Tongue (tissue), 2 donors: ENCODE results near the gene PARD3. TPM values are rescaled to one million over a fixed set of nuclear protein-coding genes. Genes with fewer than 3 reads are reported as not detected.
"Not testable (repeated sequence)": the region's sequence is repeated elsewhere in the genome, so short reads cannot be mapped to it uniquely, and the experiment has no call there.

Experiments used
- DNase-seq: peaks from one replicate; pipeline ENCODE4 v3.0.0-alpha.2; 2015
- total RNA-seq: library from RNA; depleted of rRNA; stranded (reverse); fragments of >200 nt; gene quantifications from one replicate; pipeline ENCODE4 v1.2.3, GENCODE V29; 2014

PARD3 gene
- total RNA-seq, 1 donor from 2014 or later, result 129 TPM

DNA sequence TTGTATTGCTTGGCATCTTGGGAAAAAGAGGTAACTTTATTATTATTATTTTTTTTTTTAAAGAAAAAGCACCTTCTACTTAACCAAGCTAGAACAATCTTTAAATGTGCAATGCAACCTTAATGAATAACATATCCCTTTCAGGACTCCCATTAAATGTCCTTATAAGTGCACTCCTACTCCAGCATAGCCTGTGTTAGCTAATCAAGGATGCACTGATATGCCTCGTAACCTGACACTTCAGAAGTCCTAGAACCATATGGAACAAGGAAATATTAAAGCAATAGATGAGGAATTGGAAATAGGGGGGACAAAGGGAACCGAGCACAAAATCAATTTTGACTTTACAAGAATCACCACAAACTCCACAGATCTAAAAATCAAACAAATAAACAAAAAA, 522.4 kb downstream of the PARD3 start:
- DNase-seq, result no peak

- DNase-seq, result no peak
Measured at GRCh38 chr10:34292194-34292565, 522.9 kb downstream of the PARD3 start.

DNA sequence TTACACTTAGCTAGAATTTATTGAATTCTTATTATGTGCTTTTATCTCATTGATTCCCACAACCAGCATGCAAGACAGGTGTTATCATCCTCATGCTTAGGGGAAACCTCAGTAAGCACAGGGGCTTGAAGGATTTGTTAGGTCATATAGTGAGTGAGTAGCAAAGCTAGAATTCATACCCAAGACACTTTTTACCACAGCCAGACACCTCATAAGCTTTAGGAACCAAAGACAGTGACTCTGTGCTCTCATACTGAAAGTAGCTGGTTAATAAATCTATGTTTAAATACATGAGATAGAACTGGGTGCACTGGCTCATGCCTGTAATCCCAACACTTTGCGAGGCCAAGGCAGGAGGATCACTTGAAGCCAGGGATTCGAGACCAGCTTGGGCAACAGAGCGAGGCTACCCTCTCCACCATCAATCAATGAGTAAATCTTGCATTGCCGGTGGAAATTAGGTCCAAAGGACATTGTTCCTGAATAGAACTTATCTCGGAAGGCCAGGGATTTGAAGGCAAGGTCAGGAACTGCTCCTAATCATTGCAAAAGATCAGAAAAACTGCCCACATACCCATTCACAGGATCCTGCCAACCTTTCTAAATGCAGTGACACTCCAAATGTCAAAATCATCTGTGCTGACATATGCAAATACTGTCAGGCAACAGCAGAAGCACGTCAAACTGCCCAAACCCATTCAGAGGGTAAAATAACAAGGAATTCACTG, 523.5 kb downstream of the PARD3 start:
- DNase-seq, result no peak

DNA sequence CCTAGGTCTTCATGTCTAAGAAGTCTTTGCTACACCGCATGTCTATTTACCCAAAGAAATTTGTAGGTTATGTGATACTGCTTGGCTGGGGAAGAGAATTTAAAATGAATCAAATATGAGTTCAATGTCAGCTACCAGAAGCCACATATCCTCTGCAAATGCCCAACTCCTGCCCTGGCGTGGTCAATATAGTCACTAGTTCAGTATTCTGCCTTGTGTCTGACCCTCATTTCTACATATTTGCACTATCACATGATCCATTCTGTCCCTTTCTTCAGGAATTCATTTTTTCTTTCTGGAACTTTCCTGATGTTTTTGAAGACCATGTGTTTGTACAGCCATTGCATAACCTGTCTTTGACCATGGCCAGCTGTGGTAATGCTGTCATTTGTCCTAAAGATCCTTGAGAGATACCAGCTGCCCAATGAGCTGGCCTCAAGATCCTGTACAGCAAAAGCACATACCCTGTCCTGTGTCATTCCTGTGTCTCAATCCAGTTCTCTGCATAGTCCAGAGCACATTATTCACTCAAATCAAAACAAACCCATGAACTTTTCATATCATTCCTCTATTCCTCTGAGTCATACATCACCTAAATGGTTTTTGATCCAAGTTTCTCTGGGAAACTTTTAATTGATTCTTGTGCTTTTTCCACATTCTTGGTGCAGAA, 524.5 kb downstream of the PARD3 start:
- DNase-seq, result peak; percentile 11

DNA sequence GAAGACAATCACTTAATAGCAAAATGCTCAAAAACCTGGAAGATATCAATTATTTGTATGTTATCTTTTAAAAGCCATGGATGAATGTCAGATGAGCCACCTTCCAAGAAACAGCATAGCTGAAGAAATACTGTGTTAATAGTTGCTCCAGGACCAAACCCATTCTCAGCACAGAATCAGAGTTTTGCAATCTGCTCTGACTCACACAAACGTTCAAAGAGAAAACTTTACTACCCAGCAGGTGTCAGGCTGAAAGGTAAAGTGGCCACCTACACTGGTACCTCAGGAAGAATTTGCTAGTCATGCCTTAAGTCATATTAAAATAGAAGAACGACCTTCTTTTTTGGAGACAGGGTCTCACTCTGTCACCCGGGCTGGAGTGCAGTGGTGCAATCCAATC, 526.5 kb downstream of the PARD3 start:
- DNase-seq, result no peak

- DNase-seq, result no peak
Measured at GRCh38 chr10:34286136-34286739, 528.9 kb downstream of the PARD3 start.

DNA sequence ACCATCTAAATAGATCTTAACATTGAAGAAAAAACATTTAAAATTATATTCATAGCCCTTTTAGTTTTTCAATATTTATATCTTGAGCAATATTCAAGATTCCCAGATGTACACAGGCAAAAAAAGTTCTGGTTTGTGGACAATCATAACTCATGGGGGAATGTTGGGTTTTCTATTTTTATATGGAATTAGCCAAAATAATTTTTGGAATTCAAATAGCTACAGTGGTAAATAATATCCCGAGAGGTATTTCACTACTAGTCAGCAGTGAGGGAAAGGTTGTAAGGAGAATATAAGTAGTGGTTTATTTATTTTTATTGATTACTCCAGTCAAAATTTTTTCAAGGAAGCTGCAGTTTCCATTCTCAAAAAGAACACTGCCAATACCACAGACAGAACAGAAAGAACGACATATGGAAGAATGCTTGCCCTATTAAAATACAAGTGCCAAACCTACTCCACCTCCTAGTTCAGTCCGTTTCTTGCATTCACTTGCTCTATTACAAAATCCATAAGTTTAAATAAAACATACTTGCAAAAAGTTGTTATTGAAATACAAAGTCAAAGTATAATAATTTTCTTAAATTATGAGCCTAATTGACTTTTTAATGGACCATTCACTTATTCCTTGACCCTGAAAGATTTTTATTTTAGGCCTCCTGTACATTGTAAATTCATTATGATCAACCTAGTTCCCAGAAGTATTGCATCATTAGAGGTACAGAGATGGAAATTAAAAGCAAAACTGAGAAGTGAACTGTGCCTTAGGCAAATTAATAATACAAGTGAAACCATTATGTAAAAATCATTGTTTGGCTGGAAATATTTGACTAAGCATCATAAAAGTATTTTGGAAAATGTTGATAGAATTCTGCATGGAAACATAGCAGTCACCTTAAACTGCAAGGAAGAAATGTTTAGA, 533.2 kb downstream of the PARD3 start:
- DNase-seq, result no peak

DNA sequence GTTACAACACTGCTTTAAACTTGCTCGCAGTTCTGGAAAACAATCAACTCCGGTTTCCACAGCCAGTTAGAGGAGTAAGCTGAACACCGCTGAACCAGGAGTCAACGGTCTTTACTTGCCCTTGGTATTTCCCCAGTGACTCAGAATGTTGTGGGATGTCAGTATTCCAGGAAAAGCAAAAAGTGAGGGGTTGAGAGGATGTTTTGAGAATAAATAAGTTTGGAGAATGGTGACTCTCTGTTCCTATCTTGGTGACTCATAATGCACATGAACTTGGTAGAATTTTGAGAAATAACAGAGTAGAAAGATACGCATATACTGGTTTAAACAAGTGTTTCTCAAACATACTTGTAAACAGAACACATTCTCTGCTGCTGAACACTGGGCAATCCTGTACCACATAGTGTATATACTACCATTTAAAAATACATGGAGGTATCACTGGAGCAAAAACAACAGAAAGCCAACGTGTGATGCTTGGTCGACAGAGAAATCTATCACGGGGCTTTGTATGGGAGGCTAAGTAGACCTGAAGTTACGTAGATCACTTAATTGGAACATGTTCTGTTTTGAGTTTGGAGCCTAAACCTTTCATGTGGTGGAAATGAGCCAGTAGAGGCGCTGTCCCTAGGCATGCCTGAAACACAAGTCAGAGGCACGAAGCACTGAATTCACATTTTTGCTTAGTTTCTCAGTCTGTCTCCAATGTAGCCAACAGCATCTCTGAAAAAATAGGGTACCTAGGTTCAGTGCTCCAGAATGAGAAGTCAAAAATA, 534.3 kb downstream of the PARD3 start:
- DNase-seq, result peak; percentile 16

- no peak for DNase-seq
Measured at GRCh38 chr10:34275626-34276130, 539.4 kb downstream of the PARD3 start.

GRCh38 chr10:34274906-34275305, 540.2 kb downstream of the PARD3 start:
- DNase-seq, result no peak

DNA sequence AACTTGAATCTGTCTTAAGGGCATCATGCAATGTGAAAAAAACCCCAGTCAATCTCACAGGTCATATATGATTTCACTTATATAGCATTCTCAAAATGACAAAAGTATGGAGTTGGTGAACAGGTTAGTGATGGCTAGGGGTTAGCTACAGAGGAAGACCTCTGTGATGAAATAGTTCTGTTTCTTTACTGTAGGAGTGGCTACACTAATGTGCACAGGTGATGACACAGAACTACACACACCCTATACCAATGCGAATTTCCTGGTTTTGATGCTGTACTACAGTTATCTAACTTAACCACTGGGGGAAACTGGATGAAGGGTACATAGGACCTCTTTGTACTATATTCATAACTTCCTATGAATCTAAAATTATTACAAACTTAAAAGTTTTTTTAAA, 541.8 kb downstream of the PARD3 start:
- DNase-seq, result no peak

GRCh38 chr10:34272316-34272715, 542.8 kb downstream of the PARD3 start:
- DNase-seq, result no peak

DNA sequence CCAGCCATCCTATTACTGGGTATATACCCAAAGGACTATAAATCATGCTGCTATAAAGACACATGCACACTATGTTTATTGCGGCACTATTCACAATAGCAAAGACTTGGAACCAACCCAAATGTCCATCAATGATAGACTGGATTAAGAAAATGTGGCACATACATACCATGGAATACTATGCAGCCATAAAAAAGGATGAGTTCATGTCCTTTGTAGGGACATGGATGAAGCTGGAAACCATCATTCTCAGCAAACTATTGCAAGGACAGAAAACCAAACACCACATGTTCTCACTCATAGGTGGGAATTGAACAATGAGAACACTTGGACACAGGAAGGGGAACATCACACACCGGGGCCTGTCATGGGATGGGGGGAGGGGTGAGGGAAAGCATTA, 546.7 kb downstream of the PARD3 start:
- DNase-seq, result not testable (repeated sequence)

- no peak for DNase-seq
Measured at GRCh38 chr10:34262985-34263384, 552.1 kb downstream of the PARD3 start.

GRCh38 chr10:34260904-34261303, 554.2 kb downstream of the PARD3 start:
- DNase-seq, result no peak

GRCh38 chr10:34256216-34256615, 558.9 kb downstream of the PARD3 start:
- DNase-seq, result no peak

DNA sequence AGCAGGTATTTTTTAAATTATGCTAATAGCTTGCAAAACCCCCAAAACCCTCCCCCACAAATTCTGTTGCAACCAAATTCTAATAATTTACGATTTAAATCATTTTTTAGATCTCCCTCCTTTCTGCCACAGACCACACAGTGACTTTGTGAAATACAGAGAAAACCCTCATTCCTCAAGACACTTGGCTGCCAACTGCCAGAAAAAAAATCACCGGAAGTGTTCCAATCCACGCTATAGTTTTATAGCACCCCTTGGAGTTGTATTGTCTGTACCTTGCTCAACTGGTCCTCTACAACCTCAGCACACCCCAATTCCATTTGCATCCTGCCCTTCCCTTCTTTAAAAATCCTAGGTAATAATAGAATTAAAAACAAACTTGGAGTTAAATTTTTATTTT, 560.1 kb downstream of the PARD3 start:
- DNase-seq, result no peak

DNA sequence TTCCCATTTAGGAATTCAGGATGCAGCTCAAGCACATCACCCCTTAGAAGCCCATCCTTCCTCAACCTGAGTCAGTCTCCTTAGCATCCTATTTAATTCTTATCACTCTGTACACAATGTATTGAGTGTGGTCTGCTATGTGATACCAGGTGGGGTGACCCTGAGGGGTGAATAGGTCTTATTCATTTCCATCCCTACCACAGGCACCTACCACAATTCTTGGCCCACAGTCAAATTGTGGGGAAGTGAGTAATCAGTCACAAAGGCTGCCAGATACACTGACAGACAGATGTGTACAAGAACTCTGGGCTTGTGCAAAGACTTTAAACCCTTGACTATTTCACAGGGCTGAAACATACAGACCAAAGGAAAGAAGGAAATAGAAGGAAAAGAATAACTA, 560.5 kb downstream of the PARD3 start:
- no peak for DNase-seq

GRCh38 chr10:34252111-34252510, 563.0 kb downstream of the PARD3 start:
- DNase-seq, result no peak

GRCh38 chr10:34251177-34251576, 563.9 kb downstream of the PARD3 start:
- DNase-seq, result no peak

GRCh38 chr10:34250722-34251121, 564.4 kb downstream of the PARD3 start:
- DNase-seq, result no peak

GRCh38 chr10:34249634-34250033, 565.5 kb downstream of the PARD3 start:
- no peak for DNase-seq
